Uterus (tissue), 4 donors: ENCODE measurements around the gene PBX1. TPM values are rescaled to one million over a fixed set of nuclear protein-coding genes. Genes with fewer than 3 reads are reported as not detected.
A peak's percentile ranks its signal among the peaks of the same experiment; 100 is the strongest.
"Not testable (repeated sequence)": the region's sequence is repeated elsewhere in the genome, so short reads cannot be mapped to it uniquely, and the experiment has no call there.

Experiments
- DNase-seq, 2 donors: peaks; one replicate each; pipeline ENCODE4 v3.0.0-alpha.2; 2019 to 2020
- H3K27ac ChIP-seq, 2 donors: fragments of 200-600 bp; sonication (generic); 1 replicate in 1 of 2; 2 replicates in 1 of 2; pipeline ENCODE4 v1.5.1; 2016 to 2018
- H3K27me3 ChIP-seq, 2 donors: fragments of 200-600 bp; sonication (generic); one replicate each; pipeline ENCODE4 v1.5.1; 2018 to 2019; ENCODE audit warnings: control low read depth in 1 of 2
- H3K36me3 ChIP-seq, 2 donors: fragments of 200-600 bp; sonication (generic); one replicate each; pipeline ENCODE4 v1.5.1; 2019; ENCODE audit warnings: control low read depth in 1 of 2
- H3K4me1 ChIP-seq, 2 donors: fragments of 200-600 bp; sonication (generic); one replicate each; pipeline ENCODE4 v1.5.1; 2018 to 2019; ENCODE audit warnings: control low read depth in 1 of 2
- H3K4me3 ChIP-seq, 2 donors: fragments of 200-600 bp; sonication (generic); 1 replicate in 1 of 2; 2 replicates in 1 of 2; pipeline ENCODE4 v1.5.1; 2018 to 2019; ENCODE audit warnings: mild to moderate bottlenecking in 1 of 2
- H3K9me3 ChIP-seq, 2 donors: fragments of 200-600 bp; sonication (generic); one replicate each; pipeline ENCODE4 v1.5.1; 2019; ENCODE audit warnings: control low read depth in 1 of 2
- POLR2A ChIP-seq, 2 donors: fragments of 450-650 bp; IDR thresholded peaks; one replicate each; pipeline ENCODE4 v1.6.1; 2016; ENCODE audit warnings: antibody characterized with exemption in 2 of 2, mild to moderate bottlenecking in 1 of 2, moderate library complexity in 1 of 2
- intact Hi-C: fragments of 100-400 bp; cut with DNase I; formaldehyde crosslinking; loops from one replicate; pipeline ENCODE4 v1.15.1; 2023; ENCODE audit warnings: low total_unique reads
- total RNA-seq, 4 donors: library from RNA; depleted of rRNA in 3 of 4; stranded (reverse); fragments of >200 nt in 3 of 4; gene quantifications; one replicate each; pipeline versions ENCODE4 v1.1.0 to v1.2.4, GENCODE V29; 2014 to 2023
- TF ChIP-seq, protein P1 (sequence below), 4 experiments: fragments of 200-600 bp in 2 of 4; fragments of 450-650 bp in 2 of 4; sonication (generic) in 2 of 4; IDR thresholded peaks; one replicate each; pipeline ENCODE4 v1.5.1; 2016 to 2019; ENCODE audit warnings: antibody characterized with exemption in 4 of 4, mild to moderate bottlenecking in 2 of 4, moderate library complexity in 1 of 4
- donor health status: DM: yes; HTN: yes; CAD: no.

The PBX1 gene
- total RNA-seq, 4 donors from 2014 or later, result 122 to 831 (median 207) TPM

DNA sequence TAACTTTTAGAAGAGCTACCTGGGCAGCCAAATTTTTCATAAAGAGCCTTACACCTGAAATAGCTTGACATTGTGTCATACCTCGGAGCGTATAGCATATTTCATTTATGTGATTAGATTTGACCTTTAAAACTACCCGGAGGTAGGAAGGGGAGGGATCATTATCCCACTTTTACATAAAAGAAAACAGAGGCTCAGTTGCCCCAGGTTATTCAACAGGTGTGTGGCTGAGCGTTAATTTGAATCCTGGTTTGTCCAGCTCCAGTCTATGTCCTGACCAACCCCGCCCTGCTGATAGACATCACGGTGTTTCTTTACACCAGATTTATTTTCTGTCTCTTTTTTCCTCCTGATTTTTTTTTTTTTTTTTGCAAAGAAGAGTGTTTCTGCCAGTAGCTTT is 39.7 kb downstream of the PBX1 start:
- intact Hi-C loops, result no loop called here
- H3K27me3 ChIP-seq, result no peaks in the 10 kb centered on the region
- TF ChIP-seq POLR2A (IDR thresholded peaks at IDR 0.05), result no peak
- TF ChIP-seq, protein P1, sequence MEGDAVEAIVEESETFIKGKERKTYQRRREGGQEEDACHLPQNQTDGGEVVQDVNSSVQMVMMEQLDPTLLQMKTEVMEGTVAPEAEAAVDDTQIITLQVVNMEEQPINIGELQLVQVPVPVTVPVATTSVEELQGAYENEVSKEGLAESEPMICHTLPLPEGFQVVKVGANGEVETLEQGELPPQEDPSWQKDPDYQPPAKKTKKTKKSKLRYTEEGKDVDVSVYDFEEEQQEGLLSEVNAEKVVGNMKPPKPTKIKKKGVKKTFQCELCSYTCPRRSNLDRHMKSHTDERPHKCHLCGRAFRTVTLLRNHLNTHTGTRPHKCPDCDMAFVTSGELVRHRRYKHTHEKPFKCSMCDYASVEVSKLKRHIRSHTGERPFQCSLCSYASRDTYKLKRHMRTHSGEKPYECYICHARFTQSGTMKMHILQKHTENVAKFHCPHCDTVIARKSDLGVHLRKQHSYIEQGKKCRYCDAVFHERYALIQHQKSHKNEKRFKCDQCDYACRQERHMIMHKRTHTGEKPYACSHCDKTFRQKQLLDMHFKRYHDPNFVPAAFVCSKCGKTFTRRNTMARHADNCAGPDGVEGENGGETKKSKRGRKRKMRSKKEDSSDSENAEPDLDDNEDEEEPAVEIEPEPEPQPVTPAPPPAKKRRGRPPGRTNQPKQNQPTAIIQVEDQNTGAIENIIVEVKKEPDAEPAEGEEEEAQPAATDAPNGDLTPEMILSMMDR (IDR thresholded peaks at IDR 0.05), result no peak
- peaks cover 6 to 10% of the 10 kb centered on the region in 2 donors for H3K4me1 ChIP-seq
- H3K4me3 ChIP-seq, result no peak overlapping the region
- H3K9me3 ChIP-seq, result no peaks in the 10 kb centered on the region
- peak overlapping the region; percentile 15 to 82 for H3K27ac ChIP-seq
- H3K36me3 ChIP-seq, result no peaks in the 10 kb centered on the region
- DNase-seq, result no peak

- no peaks in the 10 kb centered on the region for H3K9me3 ChIP-seq
- H3K27ac ChIP-seq, result peak overlapping the region; percentile 46 to 82
- intact Hi-C loops, result no loop called here
- no peak overlapping the region for H3K4me3 ChIP-seq
- DNase-seq, result no peak
- no peaks in the 10 kb centered on the region for H3K36me3 ChIP-seq
- TF ChIP-seq, protein P1 (IDR thresholded peaks at IDR 0.05), result no peak
- TF ChIP-seq POLR2A (IDR thresholded peaks at IDR 0.05), result no peak
- no peaks in the 10 kb centered on the region for H3K27me3 ChIP-seq
- peaks cover 12% of the 10 kb centered on the region in 2 donors for H3K4me1 ChIP-seq
These were observed 40.3 kb downstream of the PBX1 start for GRCh38 chr1:164599272-164599671.

GRCh38 chr1:164601399-164602100 is 42.6 kb downstream of the PBX1 start:
- intact Hi-C loops, result no loop called here
- no peaks in the 10 kb centered on the region for H3K27me3 ChIP-seq

DNA sequence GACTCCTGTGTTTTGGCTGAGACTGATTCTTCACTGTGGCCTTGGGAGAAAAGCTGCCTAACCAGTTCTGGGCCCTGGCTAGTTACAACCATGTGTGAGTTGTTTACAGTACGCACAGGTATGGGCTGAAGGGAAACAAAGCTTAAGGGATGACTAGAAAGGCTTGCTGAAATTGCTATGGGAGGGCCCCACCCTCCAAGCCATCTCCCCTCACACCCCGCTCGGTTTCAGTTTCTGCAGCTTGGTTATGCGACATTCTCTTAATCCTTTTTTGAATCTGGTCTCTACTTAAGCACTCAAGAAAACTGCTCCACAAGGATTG is 43.1 kb downstream of the PBX1 start:
- Histone ChIP-seq H3K4me1 (peaks cover 10 to 20% of the 10 kb centered on the region in 2 donors), H3K27ac (peak overlapping the region; percentile 58 to 82), H3K9me3 (no peaks in the 10 kb centered on the region), H3K36me3 (no peaks in the 10 kb centered on the region), H3K4me3 (no peak overlapping the region), H3K27me3 (no peaks in the 10 kb centered on the region)
- intact Hi-C loops, result no loop called here
- TF ChIP-seq, protein P1 (IDR thresholded peaks at IDR 0.05), result no peak
- no peak for TF ChIP-seq POLR2A (IDR thresholded peaks at IDR 0.05)
- DNase-seq, result no peak

More at GRCh38 chr1:164601399-164602100, 42.6 kb downstream of the PBX1 start:
- Histone ChIP-seq H3K4me3 (no peak overlapping the region), H3K36me3 (no peaks in the 10 kb centered on the region), H3K27ac (peak overlapping the region; percentile 58 to 82), H3K9me3 (no peaks in the 10 kb centered on the region), H3K4me1 (peaks cover 8 to 20% of the 10 kb centered on the region in 2 donors)
- no peak for TF ChIP-seq POLR2A (IDR thresholded peaks at IDR 0.05)
- TF ChIP-seq, protein P1 (IDR thresholded peaks at IDR 0.05), result no peak
- no peak for DNase-seq

- Histone ChIP-seq H3K4me1 (peaks cover 13 to 24% of the 10 kb centered on the region in 2 donors), H3K36me3 (no peaks in the 10 kb centered on the region), H3K27me3 (no peaks in the 10 kb centered on the region), H3K9me3 (no peaks in the 10 kb centered on the region), H3K27ac (peak overlapping the region; percentile 58 to 82), H3K4me3 (no peak overlapping the region)
- intact Hi-C loops, result no loop called here
- TF ChIP-seq, protein P1 (IDR thresholded peaks at IDR 0.05), result no peak
- no peak for TF ChIP-seq POLR2A (IDR thresholded peaks at IDR 0.05)
- DNase-seq, result peak; percentile 70
These were observed 43.6 kb downstream of the PBX1 start for GRCh38 chr1:164602480-164603093.

- DNase-seq, H3K4me3 ChIP-seq, H3K36me3 ChIP-seq, H3K27me3 ChIP-seq, H3K9me3 ChIP-seq, intact Hi-C loops: not testable (repeated sequence)
- Histone ChIP-seq H3K4me1 (peaks cover 24 to 34% of the 10 kb centered on the region in 2 donors), H3K27ac (peak overlapping the region; percentile 41 to 82)
These were observed 44.8 kb downstream of the PBX1 start for GRCh38 chr1:164603805-164604204.
